Keratinocyte (primary cell): ENCODE results near the gene LRP10. TPM values are rescaled to one million over a fixed set of nuclear protein-coding genes. Genes with fewer than 3 reads are reported as not detected.

Experiments
- DNase-seq: peaks from one replicate; pipeline ENCODE4 v3.0.0-alpha.2; 2011; ENCODE audit warnings: low read depth, missing footprints, low spot score
- FAIRE-seq: peaks from 2 replicates; lab custom pipeline; 2011; peaks lifted over from hg19 to GRCh38; lab: Jason Lieb, UNC
- H2AFZ ChIP-seq: 2 replicates; pipeline ENCODE4 v1.6.0; 2012; ENCODE audit warnings: low read length, control low read depth, inconsistent platforms; ENCODE audit not compliant: control insufficient read depth
- H3K27ac ChIP-seq: 2 replicates; pipeline ENCODE4 v1.5.1; 2011; ENCODE audit warnings: low read length; ENCODE audit not compliant: control insufficient read depth, insufficient read depth
- H3K27me3 ChIP-seq: 3 replicates; pipeline ENCODE4 v1.6.0; 2011; ENCODE audit warnings: low read length; ENCODE audit not compliant: control insufficient read depth, insufficient read depth; ENCODE audit errors: extremely low read depth
- H3K36me3 ChIP-seq, 2 experiments: 2 replicates in 1 of 2; 3 replicates in 1 of 2; pipeline ENCODE4 v1.5.1; 2011; ENCODE audit warnings: low read length in 2 of 2, mild to moderate bottlenecking in 1 of 2; ENCODE audit not compliant: control insufficient read depth in 2 of 2, insufficient read depth in 2 of 2; ENCODE audit errors: extremely low read depth in 1 of 2
- H3K4me1 ChIP-seq: 3 replicates; pipeline ENCODE4 v1.5.1; 2011; ENCODE audit warnings: low read length; ENCODE audit not compliant: control insufficient read depth, insufficient read depth; ENCODE audit errors: extremely low read depth
- H3K4me2 ChIP-seq: 3 replicates; pipeline ENCODE4 v1.6.0; 2011; ENCODE audit warnings: low read depth, low read length; ENCODE audit not compliant: control insufficient read depth, insufficient read depth; ENCODE audit errors: extremely low read depth
- H3K4me3 ChIP-seq, 3 experiments: fragments of 200-600 bp in 1 of 3; sonication (generic) in 1 of 3; 2 replicates in 2 of 3; 3 replicates in 1 of 3; pipeline ENCODE4 v1.5.1; 2011 to 2016; ENCODE audit warnings: low read length in 3 of 3, mild to moderate bottlenecking in 3 of 3, control low read depth in 2 of 3, inconsistent platforms in 1 of 3, low read depth in 1 of 3, mixed read lengths in 1 of 3, mixed run types in 1 of 3, moderate library complexity in 1 of 3; ENCODE audit not compliant: control insufficient read depth in 2 of 3, insufficient read depth in 2 of 3; ENCODE audit errors: extremely low read depth in 1 of 3
- H3K79me2 ChIP-seq: 2 replicates; pipeline ENCODE4 v1.6.0; 2012; ENCODE audit warnings: low read length; ENCODE audit not compliant: control insufficient read depth, insufficient read depth
- H3K9ac ChIP-seq: 3 replicates; pipeline ENCODE4 v1.6.0; 2011; ENCODE audit warnings: low read length; ENCODE audit not compliant: control insufficient read depth, insufficient read depth; ENCODE audit errors: extremely low read depth
- H3K9me1 ChIP-seq: 3 replicates; pipeline ENCODE4 v1.6.0; 2011; ENCODE audit warnings: low read length; ENCODE audit not compliant: control insufficient read depth, insufficient read depth; ENCODE audit errors: extremely low read depth
- H3K9me3 ChIP-seq: 2 replicates; pipeline ENCODE4 v1.5.1; 2012; ENCODE audit warnings: low read depth, low read length; ENCODE audit not compliant: control insufficient read depth
- H4K20me1 ChIP-seq: 3 replicates; pipeline ENCODE4 v1.6.0; 2011; ENCODE audit warnings: low read length; ENCODE audit not compliant: control insufficient read depth, insufficient read depth; ENCODE audit errors: extremely low read depth
- CTCF ChIP-seq, 3 experiments: IDR thresholded peaks in 1 of 3; conservative IDR thresholded peaks in 1 of 3; optimal IDR thresholded peaks in 1 of 3; 2 replicates in 2 of 3; 3 replicates in 1 of 3; pipeline versions ENCODE3 to v1.5.1; 2011; ENCODE audit warnings: low read length in 3 of 3, mild to moderate bottlenecking in 3 of 3, moderate library complexity in 2 of 3, control low read depth in 1 of 3, inconsistent platforms in 1 of 3; ENCODE audit not compliant: insufficient read depth in 2 of 3; ENCODE audit errors: extremely low read depth in 1 of 3
- EZH2 ChIP-seq: IDR thresholded peaks from one replicate; pipeline ENCODE4 v1.6.1; 2012; ENCODE audit warnings: inconsistent platforms, mild to moderate bottlenecking, low read length, moderate library complexity
- dilution Hi-C: fragments of 300-500 bp; cut with MboI; formaldehyde crosslinking; loops from one replicate; pipeline ENCODE4 v1.7.0; 2020; ENCODE audit warnings: low sequenced_read_pairs; ENCODE audit not compliant: extremely low pct_ligation_motif_present
- polyA plus RNA-seq, 5 experiments: library from polyadenylated mRNA; depleted of rRNA in 3 of 5; stranded (reverse) in 3 of 5; stranded (forward) in 1 of 5; unstranded in 1 of 5; fragments of >200 nt; gene quantifications; 1 replicate in 1 of 5; 2 replicates in 3 of 5; 3 replicates in 1 of 5; pipeline versions ENCODE4 v1.2.1 to v1.2.3, GENCODE V29; 2011 to 2012; ENCODE audit warnings: missing spikeins in 2 of 5, low read depth in 1 of 5, low replicate concordance in 1 of 5

The LRP10 gene
- polyA plus RNA-seq, 1 donor (not counting 4 experiments of a cell fraction or from before 2014, with no cell fraction given) = 36.7 TPM

DNA sequence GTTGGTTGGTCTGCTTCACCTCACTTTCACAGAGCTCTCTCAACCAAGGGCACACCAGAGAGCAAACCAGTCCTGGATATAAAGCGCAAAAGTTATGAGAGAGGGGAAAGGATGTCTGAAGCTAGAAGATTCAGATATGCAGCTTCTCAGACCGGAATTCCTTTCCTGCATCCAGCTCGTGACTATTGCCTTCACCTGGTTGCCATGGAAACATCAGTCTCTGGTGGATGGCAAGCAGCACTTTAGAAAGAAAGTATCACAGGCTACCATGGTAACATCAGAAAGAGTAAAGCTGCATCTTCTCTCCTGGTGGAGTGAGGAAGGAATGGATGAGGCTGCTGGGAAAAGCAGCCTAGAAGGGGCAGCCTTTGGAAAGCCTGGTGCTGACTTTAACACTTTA lies 25.2 kb downstream of the LRP10 start:
- H3K4me2 ChIP-seq = no peak overlapping the region
- H2AFZ ChIP-seq = no peak overlapping the region
- H4K20me1 ChIP-seq = no peaks in the 10 kb centered on the region
- H3K79me2 ChIP-seq = no peaks in the 10 kb centered on the region
- H3K9ac ChIP-seq = no peak overlapping the region
- peaks cover 14% of the 10 kb centered on the region for H3K4me1 ChIP-seq
- dilution Hi-C loops = no loop called here
- H3K9me1 ChIP-seq = no peaks in the 10 kb centered on the region
- DNase-seq (no peak), FAIRE-seq (no peak)
- H3K4me3 ChIP-seq = no peak overlapping the region
- no peaks in the 10 kb centered on the region for H3K27me3 ChIP-seq
- peaks cover 10 to 11% of the 10 kb centered on the region in 2 experiments for H3K36me3 ChIP-seq
- TF ChIP-seq CTCF (optimal IDR thresholded peaks at IDR 0.05 in 1 of 3, IDR thresholded peaks at IDR 0.05 in 1 of 3, conservative IDR thresholded peaks at IDR 0.05 in 1 of 3; ENCODE audit: extremely low read depth in 1 of 3, insufficient read depth in 2 of 3, low read length in 3 of 3) = no peak
- no peak for TF ChIP-seq EZH2
- H3K27ac ChIP-seq = no peak overlapping the region
- H3K9me3 ChIP-seq = no peaks in the 10 kb centered on the region

GRCh38 chr14:22897357-22897756 lies 25.8 kb downstream of the LRP10 start:
- Histone ChIP-seq H3K9ac (no peak overlapping the region), H3K9me3 (no peaks in the 10 kb centered on the region), H4K20me1 (no peaks in the 10 kb centered on the region), H3K4me2 (no peak overlapping the region), H3K79me2 (no peaks in the 10 kb centered on the region), H2AFZ (no peak overlapping the region), H3K27ac (no peak overlapping the region), H3K36me3 (peaks cover 12 to 17% of the 10 kb centered on the region in 2 experiments), H3K9me1 (no peaks in the 10 kb centered on the region), H3K4me3 (no peak overlapping the region), H3K27me3 (no peaks in the 10 kb centered on the region), H3K4me1 (peaks cover 14% of the 10 kb centered on the region)
- no peak for FAIRE-seq
- no peak for DNase-seq
- TF ChIP-seq EZH2 (no peak), CTCF (optimal IDR thresholded peaks at IDR 0.05 in 1 of 3, IDR thresholded peaks at IDR 0.05 in 1 of 3, conservative IDR thresholded peaks at IDR 0.05 in 1 of 3; ENCODE audit: extremely low read depth in 1 of 3, insufficient read depth in 2 of 3, low read length in 3 of 3) (no peak)
- dilution Hi-C loops = no loop called here
